Measurements from ENCODE around the gene OR7D2. TPM values are rescaled to one million over a fixed set of nuclear protein-coding genes. Genes with fewer than 3 reads are reported as not detected.

The OR7D2 gene
- total RNA-seq, 4 donors from 2014 or later = 0.12 to 0.17 TPM; not detected in 2

DNA sequence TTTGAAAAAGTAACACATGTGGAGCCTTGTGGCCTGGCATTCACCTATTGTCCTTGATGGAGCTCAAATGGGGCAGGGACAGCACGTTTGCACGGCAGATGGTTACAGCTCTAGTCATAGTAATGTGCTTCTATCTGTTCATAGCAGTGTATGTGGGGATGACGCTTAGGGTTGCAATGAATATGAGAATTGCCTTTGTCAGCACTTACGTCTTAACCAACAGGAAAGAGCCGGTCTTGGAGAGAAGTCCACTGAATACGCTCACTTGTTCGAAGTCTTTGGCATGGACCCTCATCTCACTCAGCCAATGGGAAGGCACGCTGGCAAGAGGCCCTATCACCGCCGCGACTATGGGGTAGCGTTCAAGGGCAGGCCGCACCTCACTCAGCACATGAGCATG, 18.9 kb upstream of the OR7D2 start:
- 98% methylated on average over 9 to 10 of the region's 13 CpGs for WGBS, 2 donors (ENCODE audit: low coverage in 1 of 2)
- no peak overlapping the region for H3K27ac ChIP-seq
- peaks cover 0 to 30% (median 0%) of the 10 kb centered on the region in 3 donors for H3K9me3 ChIP-seq
- H3K4me1 ChIP-seq = no peaks in the 10 kb centered on the region
- ATAC-seq = no peak
- TF ChIP-seq POLR2AphosphoS5 (IDR thresholded peaks at IDR 0.05) (no peak), EP300 (IDR thresholded peaks at IDR 0.05) (no peak)
- TF ChIP-seq, protein P1, sequence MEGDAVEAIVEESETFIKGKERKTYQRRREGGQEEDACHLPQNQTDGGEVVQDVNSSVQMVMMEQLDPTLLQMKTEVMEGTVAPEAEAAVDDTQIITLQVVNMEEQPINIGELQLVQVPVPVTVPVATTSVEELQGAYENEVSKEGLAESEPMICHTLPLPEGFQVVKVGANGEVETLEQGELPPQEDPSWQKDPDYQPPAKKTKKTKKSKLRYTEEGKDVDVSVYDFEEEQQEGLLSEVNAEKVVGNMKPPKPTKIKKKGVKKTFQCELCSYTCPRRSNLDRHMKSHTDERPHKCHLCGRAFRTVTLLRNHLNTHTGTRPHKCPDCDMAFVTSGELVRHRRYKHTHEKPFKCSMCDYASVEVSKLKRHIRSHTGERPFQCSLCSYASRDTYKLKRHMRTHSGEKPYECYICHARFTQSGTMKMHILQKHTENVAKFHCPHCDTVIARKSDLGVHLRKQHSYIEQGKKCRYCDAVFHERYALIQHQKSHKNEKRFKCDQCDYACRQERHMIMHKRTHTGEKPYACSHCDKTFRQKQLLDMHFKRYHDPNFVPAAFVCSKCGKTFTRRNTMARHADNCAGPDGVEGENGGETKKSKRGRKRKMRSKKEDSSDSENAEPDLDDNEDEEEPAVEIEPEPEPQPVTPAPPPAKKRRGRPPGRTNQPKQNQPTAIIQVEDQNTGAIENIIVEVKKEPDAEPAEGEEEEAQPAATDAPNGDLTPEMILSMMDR (IDR thresholded peaks at IDR 0.05) = no peak
- H3K36me3 ChIP-seq = peaks cover 10 to 99% of the 10 kb centered on the region in 2 donors
- no peak overlapping the region for H3K4me3 ChIP-seq
- no peaks in the 10 kb centered on the region for H3K27me3 ChIP-seq

DNA sequence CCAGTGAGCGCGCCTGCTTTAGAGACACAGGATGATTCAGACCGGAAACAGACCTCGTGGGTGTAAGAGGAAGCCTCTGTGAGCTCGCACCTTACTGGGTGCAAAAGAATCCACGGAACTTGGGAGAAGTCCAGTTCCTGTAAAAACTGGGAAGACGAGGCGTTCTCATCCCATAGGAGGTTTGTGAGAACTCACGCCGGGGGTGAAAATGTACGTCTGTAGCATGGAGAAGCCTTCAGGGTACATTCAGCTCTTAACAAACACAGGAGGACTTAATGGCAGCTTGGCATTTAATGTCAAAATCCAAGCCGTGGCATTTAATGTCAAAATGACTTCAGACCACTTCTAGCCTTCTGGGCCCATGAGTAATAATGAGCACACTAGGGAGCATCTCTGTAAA, 17.4 kb upstream of the OR7D2 start:
- peaks cover 10 to 98% of the 10 kb centered on the region in 2 donors for H3K36me3 ChIP-seq
- WGBS, 2 donors (ENCODE audit: low coverage in 1 of 2) = 98 to 100% methylated on average over 2 to 11 of the region's 12 CpGs
- no peak overlapping the region for H3K27ac ChIP-seq
- no peaks in the 10 kb centered on the region for H3K4me1 ChIP-seq
- H3K4me3 ChIP-seq = no peak overlapping the region
- TF ChIP-seq EP300 (IDR thresholded peaks at IDR 0.05) = no peak
- no peak for TF ChIP-seq POLR2AphosphoS5 (IDR thresholded peaks at IDR 0.05)
- TF ChIP-seq POLR2A (IDR thresholded peaks at IDR 0.05) = no peak
- H3K9me3 ChIP-seq = peaks cover 0 to 20% (median 0%) of the 10 kb centered on the region in 3 donors
- no peak for ATAC-seq
- no peaks in the 10 kb centered on the region for H3K27me3 ChIP-seq

DNA sequence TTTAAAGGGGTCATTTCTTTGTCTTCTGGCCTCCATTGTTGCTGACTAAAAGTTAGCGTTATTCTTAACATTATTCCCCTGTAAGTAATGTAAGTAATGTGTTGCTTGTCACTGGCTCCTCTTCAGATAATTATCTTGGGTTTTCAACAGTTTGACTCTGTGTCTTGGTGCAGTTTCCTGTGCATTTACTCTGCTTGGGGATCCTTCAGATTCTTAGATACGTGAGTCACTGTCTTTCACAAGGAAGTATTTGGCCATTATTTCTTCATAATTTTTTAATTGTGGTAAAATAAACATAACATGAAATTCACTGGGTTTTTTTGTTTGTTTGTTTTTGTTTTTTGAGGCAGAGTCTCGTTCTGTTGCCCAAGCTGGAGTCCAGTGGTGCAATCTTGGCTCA, 13.5 kb upstream of the OR7D2 start:
- H3K27me3 ChIP-seq = no peaks in the 10 kb centered on the region
- no peak overlapping the region for H3K27ac ChIP-seq
- no peaks in the 10 kb centered on the region for H3K4me1 ChIP-seq
- peaks cover 7 to 77% of the 10 kb centered on the region in 2 donors for H3K36me3 ChIP-seq
- ATAC-seq = no peak
- TF ChIP-seq POLR2AphosphoS5 (IDR thresholded peaks at IDR 0.05) (no peak), POLR2A (IDR thresholded peaks at IDR 0.05) (no peak), EP300 (IDR thresholded peaks at IDR 0.05) (no peak)
- TF ChIP-seq, protein P1 (IDR thresholded peaks at IDR 0.05) = no peak
- WGBS, 2 donors (ENCODE audit: low coverage in 1 of 2) = 93 to 95% methylated on average over 2 to 3 of the region's 3 CpGs
- H3K9me3 ChIP-seq = peaks cover 0 to 12% (median 0%) of the 10 kb centered on the region in 3 donors
- H3K4me3 ChIP-seq = no peak overlapping the region

DNA sequence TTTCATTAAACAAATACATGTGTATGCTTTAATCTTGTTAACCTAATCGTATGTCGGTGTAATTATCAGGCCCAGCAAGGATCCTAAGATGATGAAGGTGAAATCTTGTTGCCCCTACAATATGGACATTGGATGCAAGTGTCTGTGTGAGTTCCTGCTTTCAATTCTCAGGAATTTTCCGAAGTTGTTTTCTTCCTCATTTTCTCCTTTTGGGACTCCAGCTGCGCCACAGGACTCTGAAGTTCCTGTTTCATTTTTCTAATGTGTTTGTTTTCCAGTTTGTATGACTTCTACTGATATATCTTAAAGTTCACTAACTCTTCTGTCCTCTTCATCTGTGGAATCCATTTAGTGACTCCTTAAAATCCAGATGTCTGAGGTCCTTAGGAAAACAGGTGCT, 11.9 kb upstream of the OR7D2 start:
- Histone ChIP-seq H3K4me1 (no peaks in the 10 kb centered on the region), H3K9me3 (no peaks in the 10 kb centered on the region), H3K27ac (no peak overlapping the region), H3K4me3 (no peak overlapping the region), H3K36me3 (peaks cover 0 to 61% of the 10 kb centered on the region in 2 donors), H3K27me3 (no peaks in the 10 kb centered on the region)
- no peak for ATAC-seq
- 94 to 97% methylated on average over 3 to 4 of the region's 4 CpGs for WGBS, 2 donors (ENCODE audit: low coverage in 1 of 2)
- TF ChIP-seq EP300 (IDR thresholded peaks at IDR 0.05) (no peak), POLR2AphosphoS5 (IDR thresholded peaks at IDR 0.05) (no peak), POLR2A (IDR thresholded peaks at IDR 0.05) (no peak)
- TF ChIP-seq, protein P1 (IDR thresholded peaks at IDR 0.05) = no peak

DNA sequence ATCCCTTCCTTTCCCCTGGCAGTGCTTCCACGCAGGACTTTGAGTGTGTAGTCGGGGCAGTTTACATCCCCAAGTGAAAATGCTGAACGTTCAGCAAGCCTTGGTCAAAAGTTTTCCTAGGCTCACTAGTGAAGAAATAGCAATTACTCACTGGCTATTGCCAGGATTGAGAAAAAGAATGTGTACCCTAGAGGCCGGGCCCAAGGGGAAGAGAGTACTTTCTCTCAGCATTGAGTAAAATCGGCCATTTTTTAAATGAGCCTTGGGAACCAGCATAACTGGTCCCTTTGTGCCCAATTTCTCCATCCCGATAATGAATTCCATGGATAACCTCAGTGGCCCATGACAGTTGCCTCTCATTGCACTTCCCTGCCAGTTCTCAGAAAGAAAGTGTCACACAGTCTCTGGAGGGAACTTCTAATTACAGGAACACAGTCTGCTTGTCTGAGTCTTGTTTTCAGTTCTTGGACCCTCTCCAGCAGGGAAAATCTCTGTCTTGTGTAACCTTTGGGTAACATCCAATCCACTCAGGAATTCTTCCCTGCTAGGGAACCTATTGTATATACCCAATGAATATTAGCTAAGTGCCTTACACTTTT, 7.3 kb upstream of the OR7D2 start:
- H3K9me3 ChIP-seq = no peaks in the 10 kb centered on the region
- no peak for TF ChIP-seq EP300 (IDR thresholded peaks at IDR 0.05)
- TF ChIP-seq POLR2A (IDR thresholded peaks at IDR 0.05) = no peak
- TF ChIP-seq, protein P1 (IDR thresholded peaks at IDR 0.05) = no peak
- no peak for TF ChIP-seq POLR2AphosphoS5 (IDR thresholded peaks at IDR 0.05)
- no peak for ATAC-seq
- H3K27ac ChIP-seq = no peak overlapping the region
- H3K4me3 ChIP-seq = no peak overlapping the region
- peaks cover 0 to 17% of the 10 kb centered on the region in 2 donors for H3K36me3 ChIP-seq
- no peaks in the 10 kb centered on the region for H3K27me3 ChIP-seq
- WGBS, 2 donors (ENCODE audit: low coverage in 1 of 2) = 60 to 75% methylated on average over 5 to 6 of the region's 6 CpGs
- H3K4me1 ChIP-seq = no peaks in the 10 kb centered on the region

Measured in gastroesophageal sphincter (tissue), 4 donors.